Measurements from ENCODE around the gene FHIT.

The FHIT gene

DNA sequence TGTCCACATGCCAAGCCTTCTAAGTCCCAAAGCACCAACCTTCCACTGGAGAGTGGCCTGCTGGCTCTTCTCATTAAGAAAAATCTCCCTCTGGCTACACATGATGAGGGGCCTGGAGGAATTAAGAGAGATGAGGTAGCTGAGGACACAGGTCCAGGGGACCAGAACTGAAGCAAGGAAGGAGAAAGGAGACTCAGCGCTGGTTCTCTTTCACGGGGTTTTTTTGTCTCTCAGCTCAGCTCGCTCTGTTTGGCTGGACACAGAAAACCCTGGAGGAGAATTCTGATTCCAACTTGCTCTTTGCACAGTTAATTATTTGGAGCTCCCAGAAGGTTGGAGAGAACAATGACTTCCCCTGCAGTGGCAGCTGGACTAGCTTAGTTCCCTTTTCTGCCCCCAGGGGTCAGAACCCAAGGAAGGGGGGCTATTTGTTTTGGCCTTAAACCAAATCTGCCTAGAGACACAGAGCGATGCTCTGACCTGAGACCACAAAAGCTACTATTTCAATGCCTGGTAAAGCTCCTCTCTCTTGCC, 507.6 kb downstream of the FHIT start:
- no peak overlapping the region for H3K9ac ChIP-seq (ENCODE audit: low read length in 5 of 5)
- H3K27ac ChIP-seq (ENCODE audit: low read depth, low read length), result no peak overlapping the region

DNA sequence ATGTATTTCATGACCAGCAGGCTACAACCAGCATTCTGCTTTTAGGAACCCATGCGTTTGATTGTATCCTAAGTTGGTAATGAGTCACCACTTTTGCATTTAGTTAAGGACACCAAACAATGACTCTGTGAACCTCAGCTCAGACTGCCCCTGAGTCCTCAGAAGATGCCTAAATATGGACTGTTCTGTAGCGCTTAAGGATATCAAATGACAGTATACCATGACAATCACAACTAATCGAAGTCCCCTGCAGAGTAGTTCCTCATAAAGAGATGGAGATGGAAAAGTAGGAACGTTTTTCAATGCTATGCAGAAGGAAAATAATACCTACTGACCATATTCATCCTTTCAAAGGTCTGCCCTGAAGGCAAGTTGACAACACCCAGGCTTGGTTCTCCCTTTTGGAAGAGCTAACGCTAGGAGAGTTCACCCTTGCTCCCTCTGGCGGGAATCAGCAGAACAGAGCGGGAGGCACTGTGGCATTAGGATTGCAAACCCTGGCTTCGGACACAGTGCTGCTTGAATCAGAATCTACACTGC, 508.6 kb downstream of the FHIT start:
- Histone ChIP-seq H3K9ac (ENCODE audit: low read length in 5 of 5) (no peak overlapping the region), H3K27ac (ENCODE audit: low read depth, low read length) (no peak overlapping the region), H3K9me3 (ENCODE audit: control insufficient read depth in 5 of 5, low read length in 5 of 5) (no peaks in the 10 kb centered on the region), H3K4me3 (ENCODE audit: low read depth in 1 of 5, low read length in 5 of 5) (no peak overlapping the region), H3K36me3 (ENCODE audit: control insufficient read depth in 5 of 5, insufficient read depth in 5 of 5, low read length in 5 of 5) (no peaks in the 10 kb centered on the region), H3K4me1 (ENCODE audit: control insufficient read depth in 5 of 5, insufficient read depth in 5 of 5, low read length in 5 of 5) (peaks cover 2 to 21% (median 14%) of the 10 kb centered on the region in 5 donors), H3K27me3 (ENCODE audit: control insufficient read depth in 5 of 5, insufficient read depth in 4 of 5, low read length in 5 of 5) (no peaks in the 10 kb centered on the region)

More for the DNA sequence above, 507.6 kb downstream of the FHIT start:
- no peak overlapping the region for H3K4me3 ChIP-seq (ENCODE audit: low read depth in 1 of 5, low read length in 5 of 5)
- H3K36me3 ChIP-seq (ENCODE audit: control insufficient read depth in 5 of 5, insufficient read depth in 5 of 5, low read length in 5 of 5), result no peaks in the 10 kb centered on the region
- H3K9me3 ChIP-seq (ENCODE audit: control insufficient read depth in 5 of 5, low read length in 5 of 5), result no peaks in the 10 kb centered on the region
- H3K27me3 ChIP-seq (ENCODE audit: control insufficient read depth in 5 of 5, insufficient read depth in 4 of 5, low read length in 5 of 5), result no peaks in the 10 kb centered on the region
- peaks cover 2 to 21% (median 14%) of the 10 kb centered on the region in 5 donors for H3K4me1 ChIP-seq (ENCODE audit: control insufficient read depth in 5 of 5, insufficient read depth in 5 of 5, low read length in 5 of 5)

- Histone ChIP-seq H3K9me3 (ENCODE audit: control insufficient read depth in 5 of 5, low read length in 5 of 5) (no peaks in the 10 kb centered on the region), H3K36me3 (ENCODE audit: control insufficient read depth in 5 of 5, insufficient read depth in 5 of 5, low read length in 5 of 5) (no peaks in the 10 kb centered on the region), H3K27me3 (ENCODE audit: control insufficient read depth in 5 of 5, insufficient read depth in 4 of 5, low read length in 5 of 5) (no peaks in the 10 kb centered on the region), H3K9ac (ENCODE audit: low read length in 5 of 5) (no peak overlapping the region), H3K27ac (ENCODE audit: low read depth, low read length) (no peak overlapping the region), H3K4me1 (ENCODE audit: control insufficient read depth in 5 of 5, insufficient read depth in 5 of 5, low read length in 5 of 5) (peaks cover 0 to 4% (median under 1%) of the 10 kb centered on the region in 5 donors), H3K4me3 (ENCODE audit: low read depth in 1 of 5, low read length in 5 of 5) (no peak overlapping the region)
Measured at GRCh38 chr3:60737633-60738399, 513.4 kb downstream of the FHIT start.

DNA sequence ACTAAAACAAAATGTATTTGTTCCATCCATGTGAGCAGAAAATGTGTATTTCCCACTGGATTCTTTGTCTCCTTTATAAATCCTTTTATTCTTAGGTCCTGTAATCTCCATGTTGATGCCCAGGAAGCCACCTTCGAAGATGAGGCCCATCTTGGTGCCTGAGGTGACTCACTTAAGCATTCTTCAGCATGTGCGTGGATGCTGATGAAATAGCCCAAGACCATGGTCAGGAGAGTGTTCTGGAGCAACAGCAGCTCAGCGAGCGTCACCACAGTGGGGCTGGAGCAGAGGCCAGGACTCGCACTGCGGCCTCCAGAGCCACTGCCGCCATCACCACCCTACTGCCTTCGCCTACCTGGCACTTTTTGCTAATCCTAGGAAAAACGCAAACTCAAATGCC, 520.9 kb downstream of the FHIT start:
- H3K9me3 ChIP-seq (ENCODE audit: control insufficient read depth in 5 of 5, low read length in 5 of 5), result no peaks in the 10 kb centered on the region
- no peaks in the 10 kb centered on the region for H3K4me1 ChIP-seq (ENCODE audit: control insufficient read depth in 5 of 5, insufficient read depth in 5 of 5, low read length in 5 of 5)
- H3K27me3 ChIP-seq (ENCODE audit: control insufficient read depth in 5 of 5, insufficient read depth in 4 of 5, low read length in 5 of 5), result no peaks in the 10 kb centered on the region
- H3K27ac ChIP-seq (ENCODE audit: low read depth, low read length), result no peak overlapping the region
- H3K9ac ChIP-seq (ENCODE audit: low read length in 5 of 5), result no peak overlapping the region
- H3K36me3 ChIP-seq (ENCODE audit: control insufficient read depth in 5 of 5, insufficient read depth in 5 of 5, low read length in 5 of 5), result no peaks in the 10 kb centered on the region
- no peak overlapping the region for H3K4me3 ChIP-seq (ENCODE audit: low read depth in 1 of 5, low read length in 5 of 5)

- no peak overlapping the region for H3K4me3 ChIP-seq (ENCODE audit: low read depth in 1 of 5, low read length in 5 of 5)
Measured at GRCh38 chr3:60729056-60729455, 522.2 kb downstream of the FHIT start.

DNA sequence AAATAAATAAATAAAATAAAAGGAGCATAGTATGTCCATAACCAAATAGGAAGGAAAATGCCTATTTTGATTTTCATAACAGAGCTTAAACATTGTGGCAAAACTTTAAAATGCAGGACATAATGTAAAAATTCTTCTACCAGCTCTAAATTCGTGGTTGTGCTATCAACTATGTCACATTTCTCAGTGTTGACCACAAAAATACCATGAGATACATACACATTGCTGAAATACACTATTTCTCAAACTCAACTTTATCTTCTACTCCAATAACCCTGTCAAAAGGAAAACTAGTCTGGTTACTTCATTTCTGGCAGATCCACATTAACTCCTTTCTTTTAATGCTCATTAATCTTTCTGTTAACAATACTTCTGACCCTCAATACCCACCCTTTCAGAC, 523.2 kb downstream of the FHIT start:
- no peaks in the 10 kb centered on the region for H3K9me3 ChIP-seq (ENCODE audit: control insufficient read depth in 5 of 5, low read length in 5 of 5)
- no peaks in the 10 kb centered on the region for H3K27me3 ChIP-seq (ENCODE audit: control insufficient read depth in 5 of 5, insufficient read depth in 4 of 5, low read length in 5 of 5)
- no peaks in the 10 kb centered on the region for H3K4me1 ChIP-seq (ENCODE audit: control insufficient read depth in 5 of 5, insufficient read depth in 5 of 5, low read length in 5 of 5)
- no peak overlapping the region for H3K27ac ChIP-seq (ENCODE audit: low read depth, low read length)
- H3K36me3 ChIP-seq (ENCODE audit: control insufficient read depth in 5 of 5, insufficient read depth in 5 of 5, low read length in 5 of 5), result no peaks in the 10 kb centered on the region
- no peak overlapping the region for H3K4me3 ChIP-seq (ENCODE audit: low read depth in 1 of 5, low read length in 5 of 5)
- H3K9ac ChIP-seq (ENCODE audit: low read length in 5 of 5), result no peak overlapping the region

More at GRCh38 chr3:60729056-60729455, 522.2 kb downstream of the FHIT start:
- Histone ChIP-seq H3K4me1 (ENCODE audit: control insufficient read depth in 5 of 5, insufficient read depth in 5 of 5, low read length in 5 of 5) (no peaks in the 10 kb centered on the region), H3K9me3 (ENCODE audit: control insufficient read depth in 5 of 5, low read length in 5 of 5) (no peaks in the 10 kb centered on the region), H3K9ac (ENCODE audit: low read length in 5 of 5) (no peak overlapping the region), H3K36me3 (ENCODE audit: control insufficient read depth in 5 of 5, insufficient read depth in 5 of 5, low read length in 5 of 5) (no peaks in the 10 kb centered on the region), H3K27ac (ENCODE audit: low read depth, low read length) (no peak overlapping the region), H3K27me3 (ENCODE audit: control insufficient read depth in 5 of 5, insufficient read depth in 4 of 5, low read length in 5 of 5) (no peaks in the 10 kb centered on the region)

GRCh38 chr3:60720736-60721135, 530.5 kb downstream of the FHIT start:
- Histone ChIP-seq H3K27me3 (ENCODE audit: control insufficient read depth in 5 of 5, insufficient read depth in 4 of 5, low read length in 5 of 5) (no peaks in the 10 kb centered on the region), H3K36me3 (ENCODE audit: control insufficient read depth in 5 of 5, insufficient read depth in 5 of 5, low read length in 5 of 5) (no peaks in the 10 kb centered on the region), H3K27ac (ENCODE audit: low read depth, low read length) (no peak overlapping the region), H3K4me1 (ENCODE audit: control insufficient read depth in 5 of 5, insufficient read depth in 5 of 5, low read length in 5 of 5) (no peaks in the 10 kb centered on the region), H3K9me3 (ENCODE audit: control insufficient read depth in 5 of 5, low read length in 5 of 5) (no peaks in the 10 kb centered on the region), H3K9ac (ENCODE audit: low read length in 5 of 5) (no peak overlapping the region), H3K4me3 (ENCODE audit: low read depth in 1 of 5, low read length in 5 of 5) (no peak overlapping the region)

DNA sequence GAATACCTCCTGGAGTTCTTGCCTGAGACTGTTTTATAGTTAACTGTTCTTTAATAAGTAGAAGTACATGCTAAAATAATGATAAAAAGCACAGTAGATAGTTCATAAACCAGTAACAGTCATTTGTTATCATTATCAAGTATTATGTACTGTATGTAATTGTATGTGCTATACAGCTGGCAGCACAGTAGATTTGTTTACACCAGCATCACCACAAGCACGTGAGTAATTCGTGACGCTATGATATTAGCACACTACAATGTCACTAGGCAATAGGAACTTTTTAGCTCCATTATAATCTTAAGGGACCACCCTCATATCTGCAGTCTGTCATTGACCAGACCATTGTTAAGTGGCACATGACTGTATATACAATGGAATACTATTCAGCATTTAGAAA, 534.7 kb downstream of the FHIT start:
- H3K9ac ChIP-seq (ENCODE audit: low read length in 5 of 5), result no peak overlapping the region
- H3K27me3 ChIP-seq (ENCODE audit: control insufficient read depth in 5 of 5, insufficient read depth in 4 of 5, low read length in 5 of 5), result no peaks in the 10 kb centered on the region
- H3K4me1 ChIP-seq (ENCODE audit: control insufficient read depth in 5 of 5, insufficient read depth in 5 of 5, low read length in 5 of 5), result no peaks in the 10 kb centered on the region
- H3K36me3 ChIP-seq (ENCODE audit: control insufficient read depth in 5 of 5, insufficient read depth in 5 of 5, low read length in 5 of 5), result no peaks in the 10 kb centered on the region
- H3K4me3 ChIP-seq (ENCODE audit: low read depth in 1 of 5, low read length in 5 of 5), result no peak overlapping the region
- no peak overlapping the region for H3K27ac ChIP-seq (ENCODE audit: low read depth, low read length)
- no peaks in the 10 kb centered on the region for H3K9me3 ChIP-seq (ENCODE audit: control insufficient read depth in 5 of 5, low read length in 5 of 5)

- Histone ChIP-seq H3K4me1 (ENCODE audit: control insufficient read depth in 5 of 5, insufficient read depth in 5 of 5, low read length in 5 of 5) (peaks cover 0 to 11% (median 5%) of the 10 kb centered on the region in 5 donors), H3K27me3 (ENCODE audit: control insufficient read depth in 5 of 5, insufficient read depth in 4 of 5, low read length in 5 of 5) (no peaks in the 10 kb centered on the region), H3K27ac (ENCODE audit: low read depth, low read length) (no peak overlapping the region), H3K9ac (ENCODE audit: low read length in 5 of 5) (no peak overlapping the region), H3K9me3 (ENCODE audit: control insufficient read depth in 5 of 5, low read length in 5 of 5) (no peaks in the 10 kb centered on the region), H3K4me3 (ENCODE audit: low read depth in 1 of 5, low read length in 5 of 5) (no peak overlapping the region), H3K36me3 (ENCODE audit: control insufficient read depth in 5 of 5, insufficient read depth in 5 of 5, low read length in 5 of 5) (no peaks in the 10 kb centered on the region)
Measured at GRCh38 chr3:60708191-60708975, 542.9 kb downstream of the FHIT start.
